DMS114 treated with DMSO at 0.1 percent for 48 hours (cell line): ENCODE data around the gene TXNRD2.
"Not testable (repeated sequence)": the region's sequence is repeated elsewhere in the genome, so short reads cannot be mapped to it uniquely, and the experiment has no call there.

Source experiments
- DNase-seq: peaks from one replicate; lab custom pipeline; 2025; ENCODE audit not compliant: unreplicated experiment; lab: John Stamatoyannopoulos, UW

The TXNRD2 gene

GRCh38 chr22:19890502-19891316, 50.9 kb downstream of the TXNRD2 start:
- DNase-seq = no peak

GRCh38 chr22:19889951-19890350, 51.7 kb downstream of the TXNRD2 start:
- no peak for DNase-seq

GRCh38 chr22:19888131-19888746, 53.4 kb downstream of the TXNRD2 start:
- no peak for DNase-seq

- no peak for DNase-seq
Measured at GRCh38 chr22:19887256-19887985, 54.2 kb downstream of the TXNRD2 start.

GRCh38 chr22:19886605-19887255, 54.9 kb downstream of the TXNRD2 start:
- no peak for DNase-seq

GRCh38 chr22:19885841-19886592, 55.6 kb downstream of the TXNRD2 start:
- no peak for DNase-seq

GRCh38 chr22:19884954-19885751, 56.5 kb downstream of the TXNRD2 start:
- no peak for DNase-seq

GRCh38 chr22:19884161-19884953, 57.3 kb downstream of the TXNRD2 start:
- DNase-seq = no peak

GRCh38 chr22:19883446-19883845, 58.2 kb downstream of the TXNRD2 start:
- not testable (repeated sequence) for DNase-seq

- no peak for DNase-seq
Measured at GRCh38 chr22:19882446-19883381, 58.9 kb downstream of the TXNRD2 start.

GRCh38 chr22:19880786-19881569, 60.6 kb downstream of the TXNRD2 start:
- peak; percentile 24 for DNase-seq

GRCh38 chr22:19879992-19880785, 61.4 kb downstream of the TXNRD2 start:
- DNase-seq = no peak

- DNase-seq = no peak
Measured at GRCh38 chr22:19879643-19879991, 62.0 kb downstream of the TXNRD2 start.

GRCh38 chr22:19879246-19879570, 62.4 kb downstream of the TXNRD2 start:
- no peak for DNase-seq

GRCh38 chr22:19878461-19879245, 63.0 kb downstream of the TXNRD2 start:
- no peak for DNase-seq
